GM21423 (cell line): Measurements from ENCODE around the gene TPGS1.
A peak's percentile ranks its signal among the peaks of the same experiment; 100 is the strongest.

ENCODE experiments used
- ATAC-seq: cut with Tn5 transposase; IDR thresholded peaks from one replicate; pipeline ENCODE4 v1.9.1; 2021; ENCODE audit warnings: mild to moderate bottlenecking, moderate library complexity; ENCODE audit not compliant: unreplicated experiment

TPGS1 gene

GRCh38 chr19:507286-508203, at the start of gene TPGS1:
Gene TPGS1 (plus strand): TSS chr19:507497. CDS start chr19:507507, 10 bp downstream.
- ATAC-seq: peak; percentile 50

GRCh38 chr19:457636-458035, 49.7 kb upstream of the TPGS1 start:
- no peak for ATAC-seq

GRCh38 chr19:458091-459042, 48.9 kb upstream of the TPGS1 start:
- no peak for ATAC-seq

GRCh38 chr19:459724-460511, 47.4 kb upstream of the TPGS1 start:
- ATAC-seq: no peak

GRCh38 chr19:460877-461720, 46.2 kb upstream of the TPGS1 start, which contains the start of gene SHC2:
Gene SHC2 (minus strand): TSS chr19:461033. CDS start chr19:460996, 37 bp downstream.
- ATAC-seq: no peak

- ATAC-seq: no peak
These were observed 45.4 kb upstream of the TPGS1 start for GRCh38 chr19:461721-462551.

- no peak for ATAC-seq
These were observed 43.7 kb upstream of the TPGS1 start for GRCh38 chr19:463483-464207.

- ATAC-seq: no peak
These were observed 43.1 kb upstream of the TPGS1 start for GRCh38 chr19:464208-464545.

GRCh38 chr19:465056-465816, 42.1 kb upstream of the TPGS1 start:
- ATAC-seq: no peak

GRCh38 chr19:467554-467953, 39.7 kb upstream of the TPGS1 start:
- ATAC-seq: no peak

- no peak for ATAC-seq
These were observed 38.6 kb upstream of the TPGS1 start for GRCh38 chr19:468587-469256.

- no peak for ATAC-seq
These were observed 37.5 kb upstream of the TPGS1 start for GRCh38 chr19:469833-470232.

- ATAC-seq: no peak
These were observed 36.6 kb upstream of the TPGS1 start for GRCh38 chr19:470701-471100.

- no peak for ATAC-seq
These were observed 35.1 kb upstream of the TPGS1 start for GRCh38 chr19:472005-472858.

GRCh38 chr19:474126-475078, 32.9 kb upstream of the TPGS1 start:
- ATAC-seq: no peak
